Stimulated activated naive CD4-positive, alpha-beta T cell treated with Interleukin-2 at 50 U/mL for 16 hours (primary cell): ENCODE results near the gene CTNNA1.

Experiments
- DNase-seq: peaks from one replicate; lab custom pipeline; 2025; lab: John Stamatoyannopoulos, UW

CTNNA1 gene

DNA sequence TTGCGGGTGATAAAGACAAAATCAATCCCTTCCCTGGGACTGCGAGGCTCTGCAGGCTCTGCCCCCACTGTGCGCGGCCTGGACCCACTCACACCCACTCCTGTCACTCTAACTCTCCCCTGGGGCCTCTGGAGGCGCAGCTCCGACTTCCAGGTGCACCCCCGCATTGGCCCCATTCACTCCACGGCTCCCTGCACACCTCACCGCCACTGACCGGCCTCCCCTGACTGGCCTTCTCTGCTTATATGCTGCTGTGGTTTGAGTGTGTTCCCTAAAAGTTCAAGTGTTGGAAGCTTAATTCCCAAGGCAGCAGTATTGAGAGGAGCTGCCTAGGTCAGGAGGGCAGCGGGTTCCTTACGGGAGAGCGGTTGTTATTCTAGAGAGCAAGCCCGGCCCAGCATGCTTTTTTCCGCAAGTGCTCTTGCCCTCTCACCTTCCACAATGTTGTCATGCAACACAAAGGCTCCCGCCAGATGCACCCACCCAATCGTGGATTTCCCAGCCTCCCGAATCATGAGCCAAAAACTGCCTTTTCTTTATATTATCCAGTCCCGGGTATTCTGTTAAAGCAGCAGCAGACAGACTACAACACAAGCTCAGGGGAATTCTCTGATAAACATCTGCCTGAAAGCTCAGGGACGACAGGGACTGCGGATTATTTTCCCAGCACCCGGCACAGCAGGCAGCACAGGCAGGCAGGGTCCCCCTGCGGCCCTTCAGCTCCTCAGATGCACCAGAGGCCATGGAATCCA is 195.4 kb downstream of the CTNNA1 start:
- no peak for DNase-seq

DNA sequence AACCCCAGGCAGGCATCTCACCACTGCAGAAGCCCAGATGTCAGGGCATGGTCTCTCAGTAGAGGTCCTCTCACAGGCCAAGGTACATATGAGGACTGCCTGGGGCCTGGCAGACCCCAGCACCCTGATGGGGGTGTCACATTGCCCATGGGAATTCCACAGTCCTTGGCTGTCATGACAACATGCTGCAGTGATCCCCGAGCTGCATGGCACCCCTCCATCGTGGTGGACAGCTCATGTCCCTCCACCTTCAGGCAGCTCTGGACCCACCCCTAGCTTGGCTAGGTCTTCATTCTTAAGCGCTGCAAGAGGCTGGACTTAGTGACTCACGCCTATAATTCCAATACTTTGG is 196.0 kb downstream of the CTNNA1 start:
- DNase-seq: no peak

DNA sequence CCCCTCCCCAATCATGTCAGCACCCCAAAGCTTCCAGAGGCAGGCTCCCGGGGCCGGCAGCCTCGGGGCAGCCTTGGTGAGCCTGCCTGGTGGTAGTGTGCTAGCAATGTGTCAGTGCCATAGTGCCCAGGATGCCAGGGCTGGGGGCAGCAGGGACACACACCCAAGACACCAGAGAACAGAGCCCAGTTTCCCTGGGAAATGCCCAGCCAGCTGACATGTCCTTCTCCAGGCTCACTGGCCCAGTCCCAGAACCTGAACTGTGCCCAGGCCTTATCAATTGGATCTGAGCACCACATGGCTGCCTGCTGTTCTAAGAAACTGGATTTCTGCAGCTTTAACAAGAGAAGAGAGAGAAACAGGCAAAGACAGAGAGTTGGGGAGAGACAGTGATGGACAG is 196.8 kb downstream of the CTNNA1 start:
- DNase-seq: no peak

DNA sequence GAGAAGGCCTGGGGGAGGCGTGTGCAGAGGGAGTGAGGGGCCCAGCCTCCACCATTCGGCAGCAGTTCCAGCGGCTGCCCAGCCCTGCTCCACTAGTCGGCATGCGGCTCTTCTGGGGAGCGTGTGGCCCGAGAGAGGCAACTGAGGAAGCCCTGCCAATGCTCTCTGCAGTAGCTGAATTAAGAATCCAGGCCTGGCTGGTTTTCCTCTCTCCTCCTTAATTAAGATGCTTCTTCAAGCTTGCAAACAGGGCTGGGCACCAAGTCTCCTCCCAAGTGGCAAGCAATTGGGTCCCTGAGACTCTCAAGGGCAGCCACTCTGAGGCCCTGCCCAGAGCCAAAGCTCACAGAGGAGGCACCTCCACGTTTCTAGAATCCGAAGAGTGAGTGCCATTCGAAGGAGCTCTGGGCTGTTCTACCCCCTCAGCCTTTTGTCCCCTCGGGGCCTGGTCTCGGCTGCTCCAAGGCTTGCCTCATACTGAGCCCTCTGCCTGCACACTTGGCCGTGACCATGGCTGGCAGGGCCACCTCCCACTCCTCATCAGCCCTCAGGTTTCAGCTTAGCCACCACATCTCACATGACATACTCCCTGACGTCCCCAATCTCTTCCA is 197.3 kb downstream of the CTNNA1 start:
- DNase-seq: no peak

DNA sequence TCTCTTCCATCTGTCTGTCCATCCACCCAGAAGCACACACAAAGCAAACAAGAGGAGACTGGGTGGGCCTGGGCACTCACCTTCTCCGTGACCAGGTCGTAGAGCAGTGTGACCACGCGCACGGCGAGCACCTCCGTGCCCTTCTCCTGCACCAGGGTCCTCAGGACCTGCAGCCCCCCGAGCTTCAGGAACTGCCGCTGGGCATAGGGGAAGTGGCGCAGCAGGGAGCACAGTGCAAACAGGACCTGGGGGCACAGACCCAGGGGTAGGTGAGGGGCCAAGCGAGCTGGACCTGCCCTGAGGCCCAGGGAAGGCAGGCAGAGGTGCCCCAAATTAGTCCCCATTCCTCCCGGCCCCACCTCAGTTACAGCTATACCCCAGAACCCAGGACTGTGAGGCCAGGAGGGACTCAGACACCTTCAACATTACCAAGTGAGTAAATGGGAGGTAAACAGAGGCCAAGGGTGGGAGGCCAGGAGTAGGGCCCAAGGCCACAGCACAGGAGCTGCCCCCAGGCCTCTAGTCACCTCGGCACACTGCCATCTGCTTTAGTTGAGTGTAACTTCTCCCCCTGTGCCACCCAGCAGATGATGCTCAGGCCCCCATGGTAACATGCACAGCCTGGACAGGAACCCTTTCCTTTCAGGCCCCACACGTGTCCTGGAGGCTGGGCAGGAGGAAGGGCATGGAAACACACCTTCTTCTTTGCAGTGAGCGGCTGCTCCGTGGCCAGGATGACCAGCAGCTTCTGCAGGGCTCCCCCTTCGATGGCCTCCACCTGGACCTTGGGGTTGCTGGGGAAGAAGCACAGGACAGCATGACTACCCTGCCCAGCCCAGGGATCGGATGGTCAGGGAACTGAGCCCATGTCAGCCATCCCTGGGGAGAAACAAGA is 198.1 kb downstream of the CTNNA1 start:
- DNase-seq: no peak

DNA sequence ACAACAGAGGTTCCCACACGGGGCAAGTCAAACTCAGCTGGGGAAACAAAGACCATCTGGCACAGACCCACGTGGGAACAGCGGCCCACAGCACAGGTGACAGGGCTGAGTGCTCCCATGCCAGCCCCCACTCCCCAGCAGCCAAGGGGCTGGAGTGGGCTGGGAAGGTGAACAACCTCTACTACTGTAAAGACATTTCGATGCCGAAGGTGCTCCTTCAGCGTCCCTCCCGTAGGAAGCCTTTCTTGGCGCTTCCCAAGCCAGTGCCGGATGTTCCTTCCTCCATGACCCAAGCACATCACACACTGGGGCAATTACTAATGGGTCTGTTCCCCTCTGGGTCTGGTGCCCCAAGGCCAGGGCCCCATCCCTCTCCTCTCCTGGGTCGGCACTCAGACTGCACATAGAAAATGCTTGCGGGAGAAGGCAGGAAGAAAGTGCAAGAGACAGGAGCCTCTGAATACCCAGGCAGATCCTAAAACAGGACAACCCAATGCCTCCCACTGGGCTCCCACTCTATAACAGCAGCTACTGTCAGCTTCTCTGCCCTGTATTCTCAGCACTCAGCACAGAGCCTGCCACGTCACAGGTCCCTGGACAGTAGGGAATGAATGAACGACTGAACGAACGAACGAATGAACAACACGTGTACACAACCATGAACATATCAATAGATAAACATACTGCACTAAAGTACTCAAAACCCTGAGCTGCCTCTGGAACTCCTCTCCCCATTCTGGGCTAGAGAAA is 198.9 kb downstream of the CTNNA1 start:
- no peak for DNase-seq

DNA sequence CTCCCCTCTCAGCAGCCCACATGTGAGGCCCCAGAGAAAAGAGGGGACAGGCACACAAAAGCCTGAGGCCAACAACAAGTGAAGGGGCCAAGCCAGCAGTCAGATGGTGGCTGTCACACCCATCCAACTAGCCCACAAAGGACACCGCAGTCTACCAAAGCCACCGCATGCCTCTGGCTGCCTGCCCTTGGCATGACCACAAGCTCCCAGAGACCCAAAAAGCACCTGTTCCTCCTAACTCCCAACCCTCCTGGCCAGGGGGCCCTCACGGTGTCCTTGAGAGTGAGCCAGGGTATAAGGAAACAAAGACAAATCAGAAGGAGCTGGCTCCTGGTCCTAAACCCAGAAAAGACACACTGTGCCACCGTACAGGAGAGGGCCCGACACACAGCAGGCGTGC is 199.7 kb downstream of the CTNNA1 start:
- DNase-seq: no peak

DNA sequence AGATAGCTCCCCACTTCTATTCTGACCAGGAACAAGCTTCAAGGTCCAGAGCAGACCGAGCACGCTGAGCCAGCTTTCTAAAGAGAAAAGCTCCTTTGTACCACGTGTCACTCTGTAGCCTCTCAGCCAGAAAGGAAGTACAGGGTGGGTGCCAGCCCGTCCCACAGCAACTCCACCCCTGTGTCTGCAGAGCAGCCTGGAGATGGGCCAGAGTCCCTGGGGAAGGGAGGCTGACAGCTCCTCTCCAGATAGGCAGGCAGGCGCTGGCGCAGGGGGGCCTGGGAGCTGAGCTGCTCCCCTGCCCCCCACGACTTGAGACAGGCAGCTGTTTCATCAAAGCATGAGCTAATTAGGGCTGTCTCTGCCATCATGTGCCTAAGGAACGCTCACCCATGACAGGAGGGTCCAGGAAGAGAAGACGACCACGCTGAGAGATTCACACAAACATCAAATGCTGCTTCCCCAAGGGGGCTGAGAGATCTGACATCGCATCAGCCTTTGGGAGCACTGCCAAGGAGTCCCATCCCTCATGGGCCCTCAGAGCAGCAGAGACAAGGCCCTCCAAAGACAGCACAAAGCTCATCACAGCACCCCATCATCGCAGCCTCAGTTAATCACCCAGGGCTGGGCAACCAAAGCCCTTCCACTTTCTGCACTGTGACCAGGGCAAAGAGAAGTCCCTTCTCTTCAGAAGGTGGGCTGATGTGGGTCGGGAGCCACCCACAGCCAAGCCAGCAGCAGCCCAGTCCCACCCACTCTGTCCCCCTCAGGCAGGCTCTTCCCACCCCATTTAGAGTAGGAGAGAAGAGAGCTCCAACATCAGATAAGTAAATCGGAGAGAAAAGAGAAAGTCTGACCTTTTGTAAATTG is 200.4 kb downstream of the CTNNA1 start:
- DNase-seq: no peak

DNA sequence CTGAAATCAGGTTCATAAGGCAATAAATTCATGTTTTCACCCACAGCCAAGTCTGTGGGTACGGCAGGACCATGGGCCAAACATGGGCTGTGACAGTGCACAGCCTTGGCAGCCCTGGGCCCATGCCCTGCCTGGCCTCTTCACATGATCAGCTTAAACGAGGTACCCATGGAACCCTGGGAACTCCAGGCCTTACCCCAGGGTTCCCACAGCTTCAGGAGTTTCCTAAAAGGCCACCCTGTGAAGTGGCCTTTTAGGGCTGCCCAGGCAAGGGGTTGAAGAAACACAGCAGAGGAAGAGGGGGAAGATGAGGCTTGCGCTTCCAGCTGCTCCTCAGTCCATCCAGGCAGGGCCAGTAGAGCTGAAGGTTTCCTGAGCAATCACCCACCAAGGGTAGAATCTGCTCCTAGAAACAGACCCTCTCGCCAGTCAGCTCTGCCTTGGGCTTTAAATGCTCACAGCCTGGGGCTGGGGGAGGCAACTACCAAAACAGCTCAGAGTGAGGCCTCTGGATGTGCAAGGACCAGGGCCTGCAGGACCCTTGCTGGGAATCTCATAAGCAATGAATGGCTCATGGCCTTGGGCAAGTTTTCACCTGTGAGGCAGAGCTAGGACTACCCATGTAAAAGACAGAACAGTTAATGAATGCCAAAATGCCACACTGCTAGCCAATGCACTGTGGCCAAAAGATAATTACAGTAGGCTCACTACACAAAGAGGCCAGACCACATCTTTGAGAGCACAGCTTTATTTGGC is 201.2 kb downstream of the CTNNA1 start:
- no peak for DNase-seq

DNA sequence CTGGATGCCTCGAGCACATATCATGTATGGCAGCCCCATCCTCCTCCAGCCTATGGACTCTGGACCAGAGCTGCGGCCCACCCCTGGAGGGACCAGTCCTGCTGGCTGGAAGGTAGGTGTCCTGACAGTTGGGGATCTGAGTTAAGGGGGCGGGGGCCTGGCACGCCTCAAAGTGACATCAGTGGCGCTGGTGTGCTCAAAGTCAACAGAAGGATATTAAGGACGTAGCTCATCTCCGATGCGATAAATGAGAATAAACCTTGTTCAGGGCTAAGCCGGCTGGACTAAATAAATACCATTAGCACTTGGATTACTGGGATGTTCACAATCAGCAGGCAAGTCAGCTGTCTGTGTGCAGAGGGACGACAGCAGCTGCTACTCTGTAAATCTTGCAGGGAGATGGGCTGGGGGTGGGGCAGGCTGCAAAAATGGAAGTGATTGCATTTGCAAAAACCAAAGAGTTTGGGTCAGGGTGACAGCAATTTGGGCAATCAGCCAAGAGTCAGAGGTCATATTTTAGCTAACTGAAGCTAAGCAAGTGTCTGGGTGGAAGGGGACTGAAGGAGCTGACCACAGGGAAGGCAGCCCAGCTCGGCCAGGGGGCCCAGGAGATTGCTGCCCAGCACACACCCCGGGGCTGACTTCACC is 201.9 kb downstream of the CTNNA1 start:
- peak; percentile 1 for DNase-seq

DNA sequence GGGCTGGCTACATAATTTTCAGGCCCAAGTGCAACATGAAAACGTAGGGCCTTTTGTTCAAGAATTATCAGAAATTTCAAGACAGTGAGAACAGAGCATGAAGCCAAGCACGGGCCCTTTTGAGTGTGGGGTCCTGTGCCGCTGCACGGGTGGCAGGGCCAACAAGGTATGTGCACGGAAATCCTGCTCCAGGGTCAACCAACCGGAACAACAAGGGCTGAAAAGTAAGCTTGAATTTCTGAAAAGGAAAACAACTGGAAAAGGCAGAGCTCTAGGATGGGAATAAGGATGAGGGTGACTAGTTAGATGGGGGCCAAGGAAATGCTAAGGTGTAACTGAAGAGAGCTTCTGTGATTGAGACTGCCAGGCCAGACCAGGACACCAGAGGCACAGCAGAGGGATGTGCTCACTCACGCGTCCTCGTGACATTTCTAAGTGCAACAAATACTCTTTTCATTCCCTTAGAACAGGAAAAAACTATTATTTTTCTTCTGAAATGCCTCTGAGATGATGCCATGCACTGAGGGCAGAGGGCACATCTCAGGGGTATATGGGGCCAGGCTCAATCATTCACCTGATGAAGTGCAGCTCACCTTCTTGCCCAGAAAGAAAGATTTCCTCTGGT is 202.6 kb downstream of the CTNNA1 start:
- DNase-seq: no peak

DNA sequence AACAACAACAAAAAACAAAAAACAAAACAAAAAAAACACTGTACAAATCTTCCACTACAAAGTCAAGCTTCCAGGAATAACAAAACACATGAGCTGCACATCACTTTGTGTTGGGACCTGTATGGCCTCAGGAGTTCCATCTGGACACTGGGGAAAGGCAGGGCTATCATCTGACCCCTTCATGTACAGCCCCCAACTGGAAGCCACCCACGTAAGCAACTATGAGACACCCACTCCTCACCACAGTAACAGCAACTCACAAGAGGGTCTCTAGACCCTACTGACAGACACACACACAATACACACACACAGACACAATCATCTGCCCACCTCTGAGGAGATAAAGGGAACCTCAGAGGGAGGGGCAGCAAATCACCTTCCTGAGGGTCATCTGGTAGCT is 203.6 kb downstream of the CTNNA1 start:
- DNase-seq: no peak

DNA sequence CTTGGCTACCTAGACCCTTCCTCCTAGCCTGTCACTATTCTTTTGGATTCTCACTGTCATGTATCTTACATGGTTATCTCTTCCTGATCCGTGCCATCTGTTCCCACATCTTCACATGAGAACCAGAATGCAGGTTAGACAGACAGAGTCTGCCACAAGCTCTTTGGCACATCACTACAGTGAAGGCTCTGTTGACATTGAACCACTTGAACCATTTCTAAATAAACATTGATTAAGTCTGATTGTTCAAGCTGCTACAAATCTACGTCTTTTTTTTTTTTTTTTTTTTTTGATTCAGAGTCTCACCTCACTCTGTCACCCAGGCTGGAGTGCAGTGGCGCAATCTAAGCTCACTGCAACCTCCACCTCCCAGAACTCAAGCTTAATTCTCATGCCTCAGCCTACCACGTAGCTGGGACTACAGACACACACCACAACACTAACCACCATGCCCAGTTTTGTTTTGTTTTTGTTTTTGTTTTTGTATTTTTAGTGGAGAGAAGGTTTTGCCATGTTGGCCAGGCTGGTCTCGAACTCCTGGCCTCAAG is 207.0 kb downstream of the CTNNA1 start:
- no peak for DNase-seq

DNA sequence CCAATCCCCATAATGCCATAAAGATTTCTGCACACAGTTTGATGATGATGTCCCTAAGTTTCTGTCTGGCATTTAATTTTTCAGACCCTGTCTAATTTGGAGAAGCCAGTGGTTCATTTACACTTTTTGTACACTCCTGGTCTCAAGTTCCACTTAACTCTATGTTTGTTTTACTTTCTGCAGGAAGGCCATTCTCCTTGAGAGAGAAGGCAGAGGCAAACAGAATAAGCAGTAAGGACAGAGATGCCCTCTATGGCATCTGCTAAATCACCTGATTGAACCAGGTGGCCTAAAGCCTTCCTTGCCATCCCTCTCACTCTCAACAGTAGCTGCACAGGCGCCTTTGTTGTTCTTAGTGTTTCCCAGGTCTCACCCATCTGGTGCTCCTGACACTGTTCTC is 208.0 kb downstream of the CTNNA1 start:
- DNase-seq: no peak

DNA sequence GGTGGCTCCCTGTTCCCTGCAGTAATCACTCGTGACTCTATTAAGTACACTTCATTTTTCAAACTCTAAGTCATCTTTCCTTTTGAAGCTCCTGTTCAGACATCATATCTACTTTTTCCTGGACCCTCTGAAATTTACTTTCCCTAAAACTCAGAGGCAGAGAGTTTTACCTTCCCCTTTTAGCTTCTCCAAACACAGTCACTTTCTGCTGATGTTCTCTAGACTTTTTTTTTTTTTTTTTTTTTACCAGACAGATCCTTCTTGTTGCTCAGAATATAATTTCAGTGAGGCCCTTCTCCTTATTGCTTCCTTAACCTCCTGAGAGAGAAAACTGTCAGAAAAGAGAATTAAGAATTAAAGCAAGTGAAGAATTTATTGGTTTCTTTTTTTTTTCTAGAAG is 208.5 kb downstream of the CTNNA1 start:
- DNase-seq: no peak

DNA sequence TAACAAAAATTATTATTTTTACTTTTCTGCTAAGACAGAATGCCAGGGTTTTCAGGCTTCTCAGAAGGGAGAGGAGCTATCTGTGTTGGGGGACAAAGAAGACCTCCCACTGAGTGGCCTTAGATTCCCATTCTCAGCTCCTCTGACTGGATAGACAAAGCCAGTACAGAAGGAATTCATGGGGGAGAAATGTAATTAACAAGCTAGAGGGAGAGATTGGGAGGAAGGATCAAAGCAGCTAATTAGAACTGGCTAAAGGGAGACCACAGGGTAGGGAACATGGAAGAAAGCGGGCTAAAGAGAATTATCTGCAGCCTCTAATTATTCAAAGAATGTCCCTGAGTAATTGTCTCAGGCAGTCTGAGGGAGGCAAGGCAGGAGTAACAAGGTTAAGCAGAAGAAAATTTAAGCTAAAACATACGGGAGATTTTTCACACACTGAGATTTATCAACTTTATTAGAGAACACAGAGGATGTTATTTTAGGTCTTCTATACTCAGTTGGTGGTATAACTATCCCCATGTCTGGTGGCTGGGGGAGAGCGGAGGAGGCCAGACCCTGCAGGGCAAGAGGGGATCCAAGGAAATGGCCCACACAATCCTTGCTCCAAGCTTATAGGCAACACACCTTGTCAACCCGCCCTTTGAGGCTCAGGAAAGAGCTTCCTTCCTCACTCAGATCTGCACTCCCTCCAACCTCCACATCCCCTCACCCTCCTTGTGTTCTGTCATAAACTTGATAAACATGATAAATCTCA is 209.6 kb downstream of the CTNNA1 start:
- no peak for DNase-seq

DNA sequence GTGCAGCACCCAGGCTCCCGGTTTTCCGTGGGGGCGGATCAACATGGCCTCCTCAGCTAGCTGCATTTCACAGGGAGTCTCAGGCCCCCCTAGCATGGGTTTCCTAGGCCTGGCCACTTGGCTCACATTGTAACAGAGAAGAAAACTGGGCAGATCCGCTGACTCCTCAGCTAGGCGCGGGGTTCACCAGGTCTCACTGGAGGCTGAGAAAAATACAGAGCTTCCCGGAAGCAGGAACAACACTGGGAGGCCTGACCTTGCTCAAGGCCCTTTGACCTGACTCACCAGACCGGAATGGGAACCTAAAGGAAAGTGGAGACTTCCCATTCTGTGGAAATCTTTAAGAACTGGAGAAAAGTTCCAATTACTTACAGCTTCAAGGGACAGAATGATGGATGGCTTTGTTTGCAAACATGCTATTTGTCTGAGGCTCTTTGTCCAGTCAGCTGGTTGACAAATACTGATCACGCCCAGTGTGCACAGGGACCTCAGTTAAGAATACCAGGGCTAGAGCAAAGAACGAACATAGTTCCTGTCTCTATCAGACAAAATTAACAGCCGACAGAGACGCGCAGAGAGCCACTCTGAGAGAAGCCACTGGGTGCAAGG is 210.6 kb downstream of the CTNNA1 start:
- DNase-seq: no peak

DNA sequence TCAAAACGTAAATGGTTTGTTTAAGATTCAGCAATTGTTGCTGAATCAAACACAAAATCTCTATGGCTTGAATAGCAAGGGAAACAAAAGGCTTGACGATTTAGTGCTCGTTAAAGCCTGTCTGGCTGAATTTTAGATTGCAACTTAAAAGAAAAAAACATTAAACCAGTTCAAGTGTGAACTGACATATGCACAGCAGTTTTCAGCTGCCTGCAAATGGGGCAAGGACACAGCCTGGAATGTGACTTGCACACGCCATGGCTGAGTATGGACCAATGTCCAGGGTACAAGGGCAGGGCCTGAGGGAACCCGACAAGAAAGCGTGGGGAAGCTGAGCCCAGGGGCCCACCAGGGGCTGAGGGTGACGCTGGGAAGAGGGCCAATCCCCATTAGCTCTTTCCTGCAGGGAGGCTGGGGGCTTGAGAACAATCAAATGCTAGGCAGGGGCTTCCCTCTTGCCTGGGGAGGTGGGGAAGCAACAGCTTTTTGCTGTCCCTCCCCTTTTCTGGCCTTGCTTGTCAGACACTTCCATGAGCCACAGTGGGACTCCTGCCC is 211.5 kb downstream of the CTNNA1 start:
- DNase-seq: no peak
